ENCODE measurements around the gene CCL8.

Gene CCL8

GRCh38 chr17:34366529-34367107, 47.4 kb downstream of the CCL8 start:
- no peak for DNase-seq (ENCODE audit: low read depth in 1 of 2, low spot score in 1 of 2)

GRCh38 chr17:34367486-34368195, 48.4 kb downstream of the CCL8 start:
- DNase-seq (ENCODE audit: low read depth in 1 of 2, low spot score in 1 of 2): no peak

- DNase-seq (ENCODE audit: low read depth in 1 of 2, low spot score in 1 of 2): no peak
These were observed 49.1 kb downstream of the CCL8 start for GRCh38 chr17:34368196-34368945.

GRCh38 chr17:34368946-34369500, 49.8 kb downstream of the CCL8 start:
- no peak for DNase-seq (ENCODE audit: low read depth in 1 of 2, low spot score in 1 of 2)

GRCh38 chr17:34369571-34369970, 50.3 kb downstream of the CCL8 start:
- no peak for DNase-seq (ENCODE audit: low read depth in 1 of 2, low spot score in 1 of 2)

- DNase-seq (ENCODE audit: low read depth in 1 of 2, low spot score in 1 of 2): no peak
These were observed 51.3 kb downstream of the CCL8 start for GRCh38 chr17:34370376-34370996.

DNA sequence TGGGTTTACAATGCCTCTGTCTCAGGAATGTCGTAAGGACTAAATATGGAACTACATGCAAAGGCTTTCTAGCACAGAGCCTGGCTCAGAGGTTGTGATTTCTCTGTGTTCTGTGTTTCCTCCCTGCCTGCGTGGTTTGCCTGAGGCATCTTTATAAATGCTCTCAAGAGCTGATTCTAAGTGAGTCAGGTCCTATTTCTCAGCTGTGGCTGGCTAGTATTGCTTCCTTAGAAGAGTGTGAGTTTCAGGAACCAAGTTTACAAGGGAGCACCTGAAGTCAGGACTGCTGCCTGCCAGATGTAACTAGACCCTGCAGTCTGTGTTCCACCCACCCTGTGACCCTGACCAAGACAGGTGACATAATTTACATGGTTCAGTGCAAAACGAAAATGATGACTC, 51.8 kb downstream of the CCL8 start:
- DNase-seq (ENCODE audit: low read depth in 1 of 2, low spot score in 1 of 2): no peak

All from activated T-helper 1 cell treated with anti-CD3 and anti-CD28 coated beads, Interleukin-2, amount 50 U/mL, for 16 hours (primary cell).